Measurements from ENCODE around the gene DBNDD1. TPM values are rescaled to one million over a fixed set of nuclear protein-coding genes. Genes with fewer than 3 reads are reported as not detected.

Gene DBNDD1, protein sequence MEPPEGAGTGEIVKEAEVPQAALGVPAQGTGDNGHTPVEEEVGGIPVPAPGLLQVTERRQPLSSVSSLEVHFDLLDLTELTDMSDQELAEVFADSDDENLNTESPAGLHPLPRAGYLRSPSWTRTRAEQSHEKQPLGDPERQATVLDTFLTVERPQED
- total RNA-seq = not detected in 2 replicates

DNA sequence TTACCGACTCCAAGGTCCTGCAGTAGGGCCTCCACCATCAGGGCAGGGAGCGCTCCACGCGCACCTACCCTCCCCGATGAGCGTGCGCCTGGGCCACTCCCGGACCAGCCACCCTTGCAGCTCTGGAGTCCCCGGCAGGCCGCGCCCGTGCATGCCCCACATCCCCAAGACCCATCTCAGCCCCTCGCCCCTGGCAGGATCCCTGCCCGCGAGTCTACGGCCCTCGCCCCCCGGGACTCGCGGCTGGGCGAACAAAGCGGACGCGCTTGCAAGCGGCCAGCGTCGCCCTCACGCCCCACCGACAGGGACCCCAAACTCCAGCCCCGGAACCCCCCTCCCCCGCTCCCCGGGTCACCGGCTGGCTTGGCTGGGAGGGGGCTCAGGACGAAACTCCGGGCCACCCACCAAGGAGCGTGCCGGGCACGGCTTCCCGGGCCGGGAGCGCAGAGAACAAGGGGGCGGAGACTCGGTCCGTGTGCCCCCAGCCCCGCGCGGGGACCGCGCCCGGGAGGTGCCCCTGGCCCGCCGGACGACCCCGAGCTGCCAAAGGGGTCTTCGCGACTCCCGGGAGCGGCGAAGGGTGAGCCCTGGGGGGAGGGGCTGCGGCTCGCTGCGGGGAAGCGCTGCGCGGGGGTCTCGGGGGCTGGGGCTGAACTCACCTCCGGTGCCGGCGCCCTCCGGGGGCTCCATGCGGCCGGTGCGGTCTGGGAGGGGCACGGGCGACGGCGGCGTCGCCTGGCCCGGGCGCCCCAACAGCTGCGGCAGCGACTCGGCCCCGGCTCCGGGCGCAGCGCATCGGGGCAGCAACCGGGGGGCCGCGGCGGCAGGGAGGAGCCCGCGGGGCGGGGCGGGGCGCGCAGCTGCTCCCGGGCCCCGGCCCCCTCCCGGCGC lies at the start of gene DBNDD1:
TSS of gene DBNDD1 (minus strand) at position 805 of the 891 bp plus-strand sequence. CDS start at position 690, 115 bp downstream.

Other genes with a start within 250 kb of the DBNDD1 start
- gene FANCA, start 202.8 kb downstream of the DBNDD1 start, total RNA-seq = 2.7 and 4.2 TPM in 2 replicates
- 2.3 and 4.4 TPM in 2 replicates for gene SPIRE2, start 191.0 kb downstream of the DBNDD1 start, total RNA-seq
- gene TCF25, start 145.9 kb downstream of the DBNDD1 start, total RNA-seq = 143 and 146 TPM in 2 replicates
- 4.4 and 6.1 TPM in 2 replicates for gene MC1R, start 100.6 kb downstream of the DBNDD1 start, total RNA-seq
- gene TUBB3, start 96.1 kb downstream of the DBNDD1 start, total RNA-seq = 63.9 and 72.3 TPM in 2 replicates
- gene DEF8, start 70.7 kb downstream of the DBNDD1 start, total RNA-seq = 51.6 and 64.5 TPM in 2 replicates
- gene PRDM7, start 57.9 kb upstream of the DBNDD1 start, total RNA-seq = not detected in 2 replicates

All from cardiac ventricle fibroblast (primary cell).